GM21619 (cell line): ENCODE results near the gene CA10.

ENCODE experiments used
- ATAC-seq: cut with Tn5 transposase; IDR thresholded peaks from one replicate; pipeline ENCODE4 v1.9.1; 2021; ENCODE audit not compliant: unreplicated experiment

CA10 gene

DNA sequence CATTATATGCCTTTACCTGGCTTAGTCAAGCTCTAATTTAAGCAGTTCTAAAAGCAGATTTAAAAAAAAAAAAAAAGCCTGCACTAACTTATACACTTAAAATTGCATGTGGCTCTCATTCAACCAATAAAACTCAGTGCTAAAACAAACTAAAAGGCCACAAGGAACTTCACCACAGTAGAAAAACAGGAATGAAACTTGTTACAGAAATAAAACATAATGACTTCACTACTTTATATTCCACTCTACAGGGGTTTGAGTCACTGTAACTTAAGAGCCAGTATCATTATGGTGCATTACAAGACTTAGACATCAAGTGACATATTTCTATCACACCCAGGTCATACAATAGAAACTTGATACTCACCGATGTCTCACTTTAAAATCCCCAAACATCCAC is 11.1 kb downstream of the CA10 start:
- no peak for ATAC-seq

DNA sequence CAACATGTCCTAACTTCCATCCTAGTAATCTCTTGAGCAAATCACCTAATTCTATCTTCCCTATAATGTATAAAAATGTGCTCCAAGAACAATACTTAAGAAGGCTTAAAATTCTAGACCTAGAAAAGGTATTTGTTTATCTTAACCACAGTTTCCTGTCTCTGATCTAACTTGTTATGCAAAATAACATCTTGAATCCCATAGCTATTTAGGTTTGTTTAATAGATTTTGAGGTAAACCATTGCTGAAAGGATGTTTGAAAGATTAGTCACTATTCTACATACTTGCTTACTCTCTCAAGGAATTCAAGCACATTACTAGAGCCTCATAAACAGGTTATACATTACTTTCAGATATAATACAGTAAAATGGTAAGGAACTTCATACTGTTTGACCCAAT is 13.0 kb downstream of the CA10 start:
- ATAC-seq = no peak

DNA sequence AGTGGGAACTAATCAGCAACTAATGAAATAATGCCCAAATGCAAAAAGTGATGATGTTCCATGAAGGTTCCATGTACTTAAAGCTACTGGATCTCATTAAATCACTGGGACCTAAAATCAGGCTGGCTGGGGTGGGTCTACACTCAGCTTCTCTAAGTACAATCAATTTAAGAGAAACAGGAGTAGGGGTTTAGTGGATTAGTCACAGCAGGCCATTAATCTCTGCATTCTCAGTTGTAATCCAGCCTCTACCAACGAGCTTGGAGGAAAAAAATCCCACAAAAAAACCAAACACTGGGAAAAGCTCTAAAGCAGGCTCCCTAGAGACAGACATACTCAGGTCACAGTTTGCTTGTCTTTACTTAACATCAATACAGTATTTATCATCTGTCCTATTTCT is 15.0 kb downstream of the CA10 start:
- no peak for ATAC-seq

DNA sequence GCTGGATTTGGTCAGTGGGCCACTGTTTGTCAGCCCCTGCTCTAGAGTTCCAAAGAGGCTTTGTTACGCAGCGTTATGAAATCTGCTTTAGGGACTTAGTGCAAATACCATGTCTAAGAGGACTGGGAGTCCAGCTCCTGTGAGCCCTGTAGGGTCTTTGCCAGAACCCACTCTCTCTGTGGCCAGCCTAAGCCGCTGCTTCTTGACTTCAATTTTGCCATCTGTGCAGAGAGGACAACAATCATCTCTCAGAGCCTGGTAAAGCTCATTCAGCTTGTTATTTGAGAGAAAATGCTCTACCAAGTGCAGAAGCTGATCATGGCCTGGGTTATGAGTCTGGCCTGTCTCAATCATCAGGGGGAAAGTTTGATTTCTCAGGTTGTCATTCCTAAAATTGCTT is 17.9 kb downstream of the CA10 start:
- no peak for ATAC-seq

DNA sequence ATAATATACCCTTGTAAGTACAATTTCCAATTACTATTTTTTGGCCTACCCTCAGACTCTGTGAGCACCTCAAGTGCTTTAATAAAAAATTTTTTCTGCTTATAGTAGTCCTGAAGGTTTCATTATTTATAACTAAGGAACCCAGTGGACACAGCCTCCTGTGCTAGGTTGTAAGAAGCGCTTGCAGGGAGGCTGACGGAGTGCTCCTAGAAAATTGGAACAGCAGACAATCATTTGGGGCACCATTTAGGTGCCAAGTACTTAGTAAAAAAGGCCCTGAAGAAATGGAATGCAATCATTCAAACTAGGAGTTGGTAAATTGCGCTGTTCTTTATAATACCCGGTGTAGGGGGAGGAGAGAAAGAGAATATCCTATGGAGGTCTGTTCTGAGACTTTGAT is 19.8 kb downstream of the CA10 start:
- no peak for ATAC-seq

DNA sequence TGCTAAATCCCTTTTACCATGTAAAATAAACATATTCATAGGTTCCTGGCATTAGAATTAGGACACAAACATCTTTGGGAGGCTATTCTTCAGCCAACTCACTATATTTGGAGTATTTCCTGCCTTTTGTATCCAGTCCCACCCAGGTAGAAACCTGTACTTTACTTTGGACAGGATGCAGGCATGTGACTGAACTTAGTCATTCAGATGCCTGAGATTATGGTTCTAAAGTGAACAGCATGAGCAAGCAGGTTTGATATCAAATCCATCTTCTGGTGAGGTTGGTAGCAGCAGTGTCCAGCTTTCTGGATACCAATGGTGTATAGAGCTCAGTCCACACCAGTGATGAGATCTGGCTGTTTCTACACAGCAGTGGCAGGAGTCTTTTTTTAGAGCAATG is 20.2 kb downstream of the CA10 start:
- ATAC-seq = no peak

DNA sequence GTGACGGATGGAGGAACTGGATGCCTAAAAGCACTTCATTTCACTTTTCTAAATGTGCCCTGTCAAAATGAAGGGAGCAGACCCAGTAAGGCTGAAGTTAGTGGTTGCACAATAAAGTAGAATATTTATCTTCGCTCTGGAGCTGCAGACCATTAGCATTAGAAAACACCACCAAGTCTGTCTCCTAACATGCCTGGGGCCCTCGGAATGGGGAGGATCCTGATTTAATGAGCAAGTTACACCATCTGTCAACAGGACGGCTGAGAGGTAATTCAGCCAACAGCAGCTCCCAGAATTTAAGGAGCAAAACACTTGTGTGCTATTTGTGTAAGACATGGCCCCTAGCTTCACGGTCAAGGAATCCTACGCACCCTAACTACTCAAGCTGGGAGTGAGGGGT is 22.3 kb downstream of the CA10 start:
- no peak for ATAC-seq

DNA sequence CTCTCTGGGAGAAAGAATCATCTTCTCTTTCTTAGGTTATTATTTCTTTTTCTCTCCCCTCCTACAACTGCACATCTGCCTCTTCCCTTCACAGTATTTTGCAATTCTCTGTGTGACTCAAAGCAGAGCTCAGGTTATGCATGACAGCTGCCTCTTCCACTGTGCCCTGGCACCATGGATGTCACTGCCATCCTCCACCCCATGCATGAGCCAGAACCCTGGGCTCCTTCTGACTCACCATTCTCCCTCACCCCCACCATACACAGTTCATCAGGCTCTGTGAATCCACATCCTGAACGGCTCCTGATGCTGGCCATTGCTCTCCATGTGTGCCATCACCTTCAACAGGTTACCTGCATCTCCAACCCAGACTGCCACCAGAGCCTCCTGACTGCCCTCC is 23.9 kb downstream of the CA10 start:
- ATAC-seq = no peak

DNA sequence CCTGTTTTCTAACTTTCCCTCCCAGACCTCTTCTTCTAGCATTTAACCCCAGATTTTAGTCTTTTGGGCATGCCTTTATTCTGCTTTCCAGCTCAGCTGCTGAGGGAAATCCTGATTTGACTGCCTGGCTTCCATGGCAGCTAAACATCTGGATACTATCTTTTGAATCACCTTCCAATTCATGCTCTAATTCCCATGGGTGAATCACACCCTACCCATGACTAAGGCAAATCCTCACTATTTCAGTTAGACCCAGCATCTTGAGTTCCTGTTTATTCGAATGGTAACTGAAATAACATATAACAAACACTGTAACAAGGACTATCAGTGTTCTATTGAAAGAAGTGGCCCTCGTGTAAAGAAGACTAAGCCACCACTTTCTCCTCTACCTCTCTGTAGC is 29.8 kb downstream of the CA10 start:
- no peak for ATAC-seq

DNA sequence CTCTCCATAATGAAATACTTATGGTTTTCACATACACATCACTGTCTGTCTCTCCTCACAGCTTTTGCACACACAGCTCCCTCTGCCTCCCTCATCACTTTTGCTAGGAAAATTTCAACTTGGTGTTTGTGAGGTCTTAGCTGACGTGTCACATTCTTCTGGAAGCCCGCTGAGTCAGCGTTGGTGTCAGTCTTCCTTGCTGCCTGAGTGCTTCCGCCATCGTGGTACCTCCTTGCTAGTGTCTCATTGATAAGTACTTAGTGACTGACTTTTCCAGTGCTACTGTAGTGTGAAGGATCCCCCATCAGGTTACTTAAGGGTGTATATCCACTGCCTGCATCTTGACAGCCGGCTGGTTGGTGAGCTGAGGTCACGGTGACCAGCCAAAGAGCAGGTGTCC is 33.5 kb downstream of the CA10 start:
- ATAC-seq = no peak

DNA sequence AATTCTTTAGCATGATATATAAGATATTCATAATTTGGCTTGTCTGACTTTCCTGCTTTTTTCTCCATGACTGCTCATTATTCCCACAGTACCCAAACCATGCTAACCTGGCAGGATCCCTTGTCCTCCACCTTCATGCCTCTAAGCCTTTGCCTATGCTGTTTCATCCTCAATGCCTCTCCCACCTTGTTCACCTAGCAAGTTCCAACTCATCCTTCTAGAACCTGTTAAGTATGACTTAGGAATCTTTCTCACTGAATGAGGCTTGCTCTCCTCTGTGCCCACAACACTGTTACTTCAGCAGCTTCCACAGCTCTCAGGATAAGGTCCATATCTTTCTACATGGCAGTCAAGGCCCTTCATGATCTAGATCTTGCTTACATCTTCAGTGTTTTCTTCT is 34.0 kb downstream of the CA10 start:
- ATAC-seq = no peak

DNA sequence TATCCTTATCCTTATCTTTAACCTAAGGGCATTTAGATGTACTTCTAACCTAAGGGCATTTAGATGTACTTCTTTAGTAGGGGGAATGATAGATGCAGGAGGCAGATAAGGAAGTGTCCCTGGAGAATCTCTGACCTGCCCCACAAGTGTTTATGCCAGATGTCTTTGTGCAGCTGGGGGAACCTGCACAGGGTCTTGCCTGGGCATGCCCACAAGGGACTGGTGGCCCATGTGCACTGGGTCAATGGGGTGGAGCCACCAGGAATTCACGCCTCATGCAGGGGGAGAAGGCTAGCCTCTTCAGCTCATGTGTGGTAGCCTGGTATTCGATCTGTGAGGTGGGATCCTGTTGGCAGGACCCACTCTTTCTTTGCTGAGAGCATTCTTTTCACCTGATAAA is 38.0 kb downstream of the CA10 start:
- ATAC-seq = no peak

DNA sequence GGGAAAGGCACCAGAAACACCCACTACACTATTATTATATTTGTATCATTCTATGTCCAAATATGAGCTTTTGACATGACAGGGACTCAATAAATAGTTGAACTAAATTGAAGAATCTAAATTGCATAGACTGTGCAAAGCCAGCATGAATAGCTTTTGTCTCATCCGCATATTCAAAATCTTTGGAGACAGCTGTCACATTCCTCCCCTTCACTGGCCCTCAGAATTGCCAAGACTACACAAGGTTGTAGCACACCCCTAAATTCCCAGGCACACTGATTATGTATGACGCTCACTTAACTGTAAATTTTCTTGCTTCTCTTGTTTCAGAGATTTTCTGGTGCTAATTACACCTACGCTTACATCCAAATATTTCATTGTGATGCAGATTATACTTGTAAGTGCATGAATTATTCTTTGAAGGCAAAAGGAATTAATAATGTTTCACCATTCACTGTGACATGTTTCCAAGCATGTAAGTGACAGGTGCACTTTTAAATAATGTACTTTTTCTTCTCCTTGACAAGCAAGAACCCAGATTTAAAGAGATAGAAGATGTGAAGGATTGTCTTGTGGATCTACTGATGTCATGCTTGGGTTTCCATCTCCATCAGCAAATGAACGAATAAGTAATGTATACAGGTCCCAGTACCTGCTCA is 47.5 kb downstream of the CA10 start:
- ATAC-seq = no peak

DNA sequence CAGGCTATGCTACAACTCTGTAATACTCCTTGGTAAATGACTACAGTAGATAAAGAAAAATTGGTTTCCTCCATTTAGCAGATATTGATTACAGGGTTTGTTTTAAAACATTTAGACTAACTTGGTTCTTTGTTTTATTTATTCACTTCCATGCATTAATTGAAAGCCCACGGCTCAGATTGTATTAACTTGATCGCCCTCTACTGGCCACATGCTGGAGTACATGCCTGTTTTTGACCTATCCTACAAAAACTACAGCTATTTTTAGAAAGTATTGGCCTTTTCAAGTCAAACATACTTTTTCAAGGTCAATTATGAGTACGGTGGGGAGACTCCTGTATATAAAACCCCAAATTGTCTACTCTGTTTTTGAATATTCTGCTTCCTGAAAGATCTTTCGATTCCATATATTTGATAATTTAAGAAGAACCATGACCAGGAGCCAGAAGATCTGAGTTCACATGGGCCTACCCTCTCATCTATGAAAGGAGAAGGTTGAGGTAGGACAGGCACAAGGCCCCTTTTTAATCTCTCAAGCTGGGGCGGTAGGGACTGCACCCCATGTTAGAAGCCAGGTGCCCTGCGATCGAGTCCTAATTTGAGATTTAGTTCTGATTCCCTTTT is 51.8 kb downstream of the CA10 start:
- ATAC-seq = peak; percentile 50

DNA sequence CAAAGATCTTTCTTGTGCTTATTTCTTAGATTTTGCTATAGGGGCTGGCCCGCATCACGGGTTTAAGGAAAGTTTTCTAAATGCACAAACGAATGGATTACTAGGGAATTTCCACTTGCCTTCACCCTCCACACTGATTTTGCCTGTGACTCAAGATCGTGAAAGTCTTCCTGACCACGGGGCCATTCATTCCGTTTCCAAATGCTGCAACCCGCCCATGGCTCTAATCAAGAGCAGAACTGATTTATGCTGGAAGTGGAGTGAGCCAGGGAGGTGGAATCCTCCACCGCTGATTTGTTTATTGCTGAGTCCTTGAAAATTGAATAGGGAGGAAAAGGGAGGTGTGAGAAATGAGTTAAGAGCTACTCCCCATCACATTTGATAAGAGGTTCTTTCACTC is 52.4 kb downstream of the CA10 start:
- no peak for ATAC-seq

DNA sequence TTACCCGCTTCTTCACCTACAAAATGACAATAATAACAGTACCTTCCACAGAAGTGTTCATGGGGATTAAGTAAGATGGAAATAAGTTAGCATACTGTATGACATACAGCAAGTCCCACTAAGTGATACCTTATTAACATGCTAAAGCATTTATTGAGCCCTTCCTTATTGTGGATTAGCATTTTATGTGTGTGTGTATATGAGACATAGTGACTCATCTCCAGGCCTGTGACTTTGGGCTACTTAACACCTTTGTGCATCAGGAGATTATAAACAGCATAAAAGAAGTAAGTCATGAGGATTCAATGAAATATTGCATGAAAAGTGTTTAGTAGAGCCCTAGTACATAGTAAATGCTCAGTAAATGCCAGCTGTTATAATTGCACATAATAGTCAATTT is 52.9 kb downstream of the CA10 start:
- no peak for ATAC-seq

DNA sequence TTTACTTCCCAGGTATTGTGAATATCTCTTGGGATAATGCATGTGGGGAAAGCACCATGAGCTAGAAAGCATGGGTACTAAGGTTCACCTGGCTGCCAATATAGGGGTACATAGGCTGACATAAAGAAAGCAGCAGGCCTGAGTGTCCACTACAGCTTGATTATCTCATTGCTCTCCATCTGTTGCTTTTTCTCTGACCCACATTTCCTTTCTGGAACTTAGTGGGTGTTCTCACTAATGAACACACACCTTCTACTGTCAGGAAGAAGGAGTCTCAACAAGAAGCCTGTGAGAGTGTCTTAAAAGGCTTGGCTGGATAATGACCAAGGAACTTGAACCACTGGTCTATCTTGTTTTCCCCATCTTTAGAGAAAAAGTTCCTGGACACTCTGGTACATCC is 62.5 kb downstream of the CA10 start:
- no peak for ATAC-seq

DNA sequence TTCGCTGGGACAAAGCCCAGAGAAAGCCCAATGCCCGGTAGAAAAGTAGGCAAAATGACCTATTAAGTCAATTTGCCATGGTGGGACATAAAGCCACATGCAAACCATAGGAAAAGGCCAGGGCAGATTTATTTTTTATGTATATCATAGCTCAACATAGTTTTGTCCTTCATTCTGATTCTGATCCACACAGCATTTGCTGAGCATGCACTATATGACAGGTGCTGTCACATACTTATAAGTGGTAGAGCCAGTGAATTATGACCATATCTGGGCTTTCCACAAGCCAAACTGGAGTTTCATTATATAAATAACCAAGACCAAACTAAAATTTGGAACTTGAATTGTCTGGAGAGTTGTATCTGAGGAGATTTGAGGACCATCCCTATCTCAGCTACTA is 74.3 kb downstream of the CA10 start:
- no peak for ATAC-seq

DNA sequence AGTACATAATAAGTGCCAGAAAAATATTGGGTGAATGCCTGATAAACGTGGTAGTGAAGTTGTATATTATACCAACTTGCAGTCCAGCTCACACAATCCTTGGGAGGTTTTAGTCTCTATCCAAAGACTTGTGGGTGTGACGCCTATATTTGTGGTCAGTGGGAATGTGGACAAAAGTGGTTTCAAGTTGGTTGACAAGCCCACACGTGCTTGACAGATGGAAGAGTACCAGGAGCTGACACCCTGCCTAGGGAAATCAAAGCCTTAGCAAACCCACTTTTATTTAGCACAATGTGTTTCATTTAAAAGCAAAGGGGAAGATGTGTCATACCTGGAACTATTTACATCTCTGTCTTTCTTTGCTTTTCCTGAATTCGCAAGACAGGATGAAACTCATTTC is 79.0 kb downstream of the CA10 start:
- no peak for ATAC-seq

DNA sequence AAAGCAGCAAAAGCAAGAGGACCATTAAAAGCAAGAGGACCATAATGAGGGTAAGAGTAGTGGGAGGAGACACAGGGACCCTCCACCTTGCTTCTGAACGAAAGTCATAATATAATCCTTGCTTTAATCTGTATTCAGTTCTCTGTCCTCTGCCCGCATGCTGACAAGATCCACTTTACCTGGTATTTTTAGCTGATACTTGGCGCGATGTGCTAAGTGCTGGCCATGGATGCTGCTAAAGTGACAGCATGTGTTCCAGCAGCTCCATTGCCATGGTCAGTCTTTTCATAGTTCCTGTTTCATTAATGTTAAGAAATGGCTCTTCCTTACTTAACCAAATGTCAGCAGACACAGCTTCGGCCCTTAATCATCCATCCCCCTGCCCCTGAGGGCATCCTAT is 86.8 kb downstream of the CA10 start:
- ATAC-seq = no peak

DNA sequence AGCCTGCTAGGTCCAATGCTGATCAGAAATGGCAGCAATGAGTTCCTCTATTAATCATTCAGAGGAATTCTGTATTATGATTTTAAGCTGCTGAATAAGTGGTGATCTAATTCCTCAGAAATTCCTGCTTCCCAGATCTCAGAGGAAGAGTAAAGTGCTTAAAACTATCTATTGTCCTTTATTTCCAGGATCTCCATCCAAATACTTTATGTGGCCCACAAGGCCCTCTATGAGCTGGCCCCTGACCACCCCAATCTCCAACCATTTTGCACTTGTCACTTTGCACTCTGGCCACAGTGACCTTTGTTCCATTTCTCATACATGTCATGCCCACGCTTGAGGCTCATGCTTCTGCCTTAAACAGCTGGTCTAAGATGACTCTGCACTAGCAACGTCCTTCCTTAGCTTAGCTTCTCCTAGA is 93.7 kb downstream of the CA10 start:
- ATAC-seq = no peak

DNA sequence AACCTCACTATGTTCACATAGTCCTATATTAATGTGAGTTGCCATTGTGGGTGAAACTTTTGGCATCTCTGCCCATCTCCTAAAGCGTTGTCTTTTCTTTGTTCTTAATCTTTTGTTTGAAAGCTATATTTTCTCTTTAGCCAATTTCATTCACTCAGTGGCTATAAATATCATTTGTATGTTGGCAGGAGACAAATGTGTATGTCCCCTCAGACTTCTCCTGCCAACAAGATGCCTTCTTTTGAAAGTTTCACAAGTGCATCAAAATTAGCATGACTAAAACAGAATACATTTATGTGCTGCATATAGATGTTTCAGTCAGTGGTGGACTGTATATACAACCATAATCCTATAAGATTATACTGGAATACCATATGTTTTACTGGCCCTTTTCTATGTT is 109.0 kb downstream of the CA10 start:
- no peak for ATAC-seq

DNA sequence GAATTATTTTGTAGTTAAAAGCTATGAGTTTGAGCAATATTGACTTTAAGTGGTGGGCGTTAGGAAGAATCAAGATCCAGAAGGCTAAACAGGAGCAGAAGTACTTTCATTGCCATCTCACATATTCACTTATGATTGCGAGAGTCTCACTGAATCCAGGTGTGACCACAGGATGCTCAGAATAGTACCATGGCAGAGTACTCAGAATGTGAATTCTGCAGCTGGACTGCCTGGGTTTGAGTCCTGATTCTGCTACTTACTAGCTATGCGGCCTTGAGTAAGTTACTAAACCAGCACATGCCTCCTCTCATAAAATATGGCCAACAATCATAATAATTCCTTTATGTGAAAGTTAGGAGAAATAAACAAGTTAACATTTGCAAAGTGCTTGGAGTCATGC is 109.5 kb downstream of the CA10 start:
- no peak for ATAC-seq
